Endodermal cell (in vitro differentiated cells): Measurements from ENCODE around the gene EIF3L. TPM values are rescaled to one million over a fixed set of nuclear protein-coding genes. Genes with fewer than 3 reads are reported as not detected.

Source experiments
- DNase-seq: peaks from one replicate; pipeline ENCODE4 v3.0.0-alpha.2; 2017
- H3K27ac ChIP-seq: 2 replicates; pipeline ENCODE4 v1.5.1; 2013; ENCODE audit warnings: mild to moderate bottlenecking, low read depth, low read length, moderate library complexity
- H3K27me3 ChIP-seq: 2 replicates; pipeline ENCODE4 v1.6.1; 2013; ENCODE audit warnings: mild to moderate bottlenecking, low read length, moderate library complexity; ENCODE audit not compliant: insufficient read depth, control insufficient read depth, poor library complexity, severe bottlenecking
- H3K36me3 ChIP-seq: 2 replicates; pipeline ENCODE4 v1.7.0; 2013; ENCODE audit warnings: mild to moderate bottlenecking, low read length, moderate library complexity; ENCODE audit not compliant: control insufficient read depth, insufficient read depth
- H3K4me1 ChIP-seq: one replicate; pipeline ENCODE4 v1.7.0; 2013; ENCODE audit warnings: low read length; ENCODE audit not compliant: control insufficient read depth, insufficient read depth
- H3K4me3 ChIP-seq: 2 replicates; pipeline ENCODE4 v1.5.1; 2013; ENCODE audit warnings: mild to moderate bottlenecking, low read length, moderate library complexity
- H3K9ac ChIP-seq: 2 replicates; pipeline ENCODE4 v1.6.1; 2013; ENCODE audit warnings: mild to moderate bottlenecking, low read length, moderate library complexity; ENCODE audit not compliant: poor library complexity, severe bottlenecking; ENCODE audit errors: extremely low read depth
- H3K9me3 ChIP-seq: 2 replicates; pipeline ENCODE4 v1.6.1; 2013; ENCODE audit warnings: mild to moderate bottlenecking, low read length, moderate library complexity; ENCODE audit not compliant: control insufficient read depth
- H3K27ac Mint-ChIP-seq: 2 replicates; pipeline ENCODE4 v1.8.0; 2020; ENCODE audit warnings: mixed read lengths
- H3K27me3 Mint-ChIP-seq: 2 replicates; pipeline ENCODE4 v1.8.0; 2021; ENCODE audit warnings: mild to moderate bottlenecking, mixed read lengths; ENCODE audit not compliant: insufficient read depth
- H3K36me3 Mint-ChIP-seq: 2 replicates; pipeline ENCODE4 v1.8.0; 2020; ENCODE audit warnings: low read depth, mixed read lengths
- H3K4me1 Mint-ChIP-seq: 2 replicates; pipeline ENCODE4 v1.8.0; 2020; ENCODE audit warnings: mixed read lengths
- H3K4me3 Mint-ChIP-seq: 2 replicates; pipeline ENCODE4 v1.8.0; 2020; ENCODE audit warnings: mild to moderate bottlenecking, moderate library complexity, mixed read lengths
- H3K9me3 Mint-ChIP-seq: 2 replicates; pipeline ENCODE4 v1.8.0; 2020; ENCODE audit warnings: mild to moderate bottlenecking, mixed read lengths
- CTCF ChIP-seq: fragments of 200-600 bp; sonication (generic); conservative IDR thresholded peaks from 2 replicates; pipeline ENCODE4 v1.5.0; 2021; ENCODE audit warnings: antibody characterized with exemption, mild to moderate bottlenecking
- WGBS, 2 experiments: methylation state at CpG; one replicate each; pipeline versions ENCODE4 v1.1.5 to v1.1.7; 2013; ENCODE audit warnings: missing lambda C conversion rate in 2 of 2, mixed read lengths in 1 of 2; ENCODE audit not compliant: insufficient coverage in 1 of 2, insufficient read length in 1 of 2; 5-methylcytosine and 5-hydroxymethylcytosine counted together
- total RNA-seq, 2 donors: library from RNA; stranded (reverse); fragmentation: NEBNext Ultra II Directional in 1 of 2; extraction: Animal tissue kit (Norgen Biotek cat#: 25700) in 1 of 2; gene quantifications; 2 replicates in 1 of 2; 3 replicates in 1 of 2; pipeline ENCODE4 v1.2.1, GENCODE V29; 2021

EIF3L gene
- total RNA-seq, 2 donors from 2014 or later: 469 to 541 TPM

GRCh38 chr22:37848587-37849088 lies 581 bp upstream of the EIF3L start:
- WGBS, 2 experiments: 36 to 51% methylated on average over 24 to 27 of the region's 27 CpGs
- peaks cover 25% of the 10 kb centered on the region for H3K36me3 Mint-ChIP-seq

GRCh38 chr22:37850801-37851200 lies 1.6 kb downstream of the EIF3L start:
- Histone ChIP-seq H3K27me3 (no peaks in the 10 kb centered on the region), H3K36me3 (peaks cover 52% of the 10 kb centered on the region), H3K4me3 (peak overlapping the region; percentile 92), H3K9me3 (no peaks in the 10 kb centered on the region), H3K27ac (no peak overlapping the region), H3K4me1 (peaks cover 6% of the 10 kb centered on the region), H3K9ac (no peak overlapping the region)
- TF ChIP-seq CTCF: no peak
- Mint-ChIP-seq H3K4me1 (peaks cover 6% of the 10 kb centered on the region), H3K36me3 (peaks cover 45% of the 10 kb centered on the region), H3K27ac (no peak overlapping the region), H3K4me3 (peak overlapping the region; percentile 81), H3K27me3 (no peaks in the 10 kb centered on the region), H3K9me3 (no peaks in the 10 kb centered on the region)
- whole genome bisulfite sequencing, 2 experiments: 86 to 87% methylated on average over 2 to 4 of the region's 4 CpGs
- no peak for DNase-seq

More at GRCh38 chr22:37848587-37849088, 581 bp upstream of the EIF3L start:
- Histone ChIP-seq H3K27ac (peak overlapping the region; percentile 60), H3K9me3 (peaks cover 7% of the 10 kb centered on the region), H3K27me3 (no peaks in the 10 kb centered on the region), H3K36me3 (peaks cover 30% of the 10 kb centered on the region), H3K4me1 (peaks cover 6% of the 10 kb centered on the region), H3K4me3 (peak overlapping the region; percentile 92), H3K9ac (peak overlapping the region; percentile 93)
- H3K27ac Mint-ChIP-seq: peak overlapping the region; percentile 82
- TF ChIP-seq CTCF: no peak
- H3K9me3 Mint-ChIP-seq: peaks cover 8% of the 10 kb centered on the region
- peak overlapping the region; percentile 81 for H3K4me3 Mint-ChIP-seq
- H3K27me3 Mint-ChIP-seq: peaks cover 2% of the 10 kb centered on the region
- peak; percentile 59 for DNase-seq
- peaks cover 6% of the 10 kb centered on the region for H3K4me1 Mint-ChIP-seq

- no peak for DNase-seq
- Mint-ChIP-seq H3K27me3 (no peaks in the 10 kb centered on the region), H3K27ac (peak overlapping the region; percentile 11), H3K4me1 (peaks cover 6% of the 10 kb centered on the region), H3K36me3 (peaks cover 54% of the 10 kb centered on the region), H3K4me3 (no peak overlapping the region), H3K9me3 (no peaks in the 10 kb centered on the region)
- H3K4me3 ChIP-seq: no peak overlapping the region
- no peaks in the 10 kb centered on the region for H3K27me3 ChIP-seq
- TF ChIP-seq CTCF: no peak
- H3K4me1 ChIP-seq: peaks cover 6% of the 10 kb centered on the region
- WGBS, 2 experiments: 90 to 92% methylated on average over 4 to 5 of the region's 5 CpGs
- no peak overlapping the region for H3K27ac ChIP-seq
- peaks cover 64% of the 10 kb centered on the region for H3K36me3 ChIP-seq
- no peak overlapping the region for H3K9ac ChIP-seq
- H3K9me3 ChIP-seq: no peaks in the 10 kb centered on the region
Measured at GRCh38 chr22:37852418-37852817, 3.2 kb downstream of the EIF3L start.
